PC-3 (cell line): Measurements from ENCODE around the gene ABHD12B.

Experiments used
- CTCF ChIP-seq: fragments of 300-600 bp; sonication (generic); conservative IDR thresholded peaks from 2 replicates; pipeline ENCODE4 v1.5.1; 2017; ENCODE audit warnings: antibody characterized with exemption, low read depth, mild to moderate bottlenecking, low read length
- EZH2phosphoT487 ChIP-seq: fragments of 300-600 bp; sonication (generic); IDR thresholded peaks from 2 replicates; pipeline ENCODE4 v1.6.1; 2018; ENCODE audit warnings: mild to moderate bottlenecking, antibody characterized with exemption, low read length, borderline replicate concordance

DNA sequence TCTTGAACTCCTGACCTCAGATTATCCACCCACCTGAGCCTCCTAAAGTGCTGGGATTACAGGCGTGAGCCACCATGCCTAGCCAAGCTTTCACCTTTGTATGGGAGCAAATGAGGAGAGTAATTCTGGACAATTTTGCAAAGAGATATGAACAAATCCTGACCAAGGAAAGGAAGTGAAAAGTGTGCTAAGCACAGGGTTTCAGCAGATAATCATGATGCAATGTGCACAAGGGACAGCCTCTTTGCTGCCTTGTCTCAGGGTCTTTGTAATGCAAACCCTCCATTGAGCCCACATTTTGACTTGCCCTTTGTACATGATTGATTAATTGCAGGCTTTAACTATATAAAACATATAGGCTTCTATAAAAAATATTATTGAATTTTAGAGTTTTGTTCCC lies 81.6 kb downstream of the ABHD12B start:
- no peak for TF ChIP-seq CTCF
- TF ChIP-seq EZH2phosphoT487, result no peak
